Astrocyte (in vitro differentiated cells and primary cell): ENCODE data around the gene TSC1. TPM values are rescaled to one million over a fixed set of nuclear protein-coding genes. Genes with fewer than 3 reads are reported as not detected.

Source experiments
- DNase-seq: peaks from one replicate; pipeline ENCODE4 v3.0.0-alpha.2; 2010; ENCODE audit warnings: low read depth
- FAIRE-seq: peaks from 2 replicates; lab custom pipeline; 2011; peaks lifted over from hg19 to GRCh38; lab: Jason Lieb, UNC
- H2AFZ ChIP-seq: 2 replicates; pipeline ENCODE4 v1.6.0; 2012; ENCODE audit warnings: low read depth, low read length, inconsistent platforms
- H3K27ac ChIP-seq: 2 replicates; pipeline ENCODE4 v1.5.1; 2011; ENCODE audit warnings: low read depth, low read length, inconsistent platforms
- H3K27me3 ChIP-seq: 2 replicates; pipeline ENCODE4 v1.6.0; 2011; ENCODE audit warnings: low read length, inconsistent platforms; ENCODE audit not compliant: insufficient read depth
- H3K36me3 ChIP-seq: 2 replicates; pipeline ENCODE4 v1.5.1; 2011; ENCODE audit warnings: low read length, inconsistent platforms; ENCODE audit not compliant: insufficient read depth
- H3K4me1 ChIP-seq: 2 replicates; pipeline ENCODE4 v1.5.1; 2011; ENCODE audit warnings: low read length, inconsistent platforms; ENCODE audit not compliant: insufficient read depth
- H3K4me2 ChIP-seq: 2 replicates; pipeline ENCODE4 v1.6.0; 2012; ENCODE audit warnings: low read length, inconsistent platforms
- H3K4me3 ChIP-seq: 2 replicates; pipeline ENCODE4 v1.5.1; 2011; ENCODE audit warnings: low read depth, mild to moderate bottlenecking, low read length, inconsistent platforms; ENCODE audit not compliant: insufficient read depth
- H3K79me2 ChIP-seq: 2 replicates; pipeline ENCODE4 v1.6.0; 2012; ENCODE audit warnings: mild to moderate bottlenecking, low read length, inconsistent platforms; ENCODE audit not compliant: insufficient read depth
- H3K9ac ChIP-seq: 2 replicates; pipeline ENCODE4 v1.6.0; 2012; ENCODE audit warnings: mild to moderate bottlenecking, low read length, inconsistent platforms
- H3K9me3 ChIP-seq: 2 replicates; pipeline ENCODE4 v1.5.1; 2012; ENCODE audit warnings: low read depth, mild to moderate bottlenecking, low read length, inconsistent platforms; ENCODE audit not compliant: insufficient read depth
- H4K20me1 ChIP-seq: 2 replicates; pipeline ENCODE4 v1.6.0; 2012; ENCODE audit warnings: low read length, inconsistent platforms; ENCODE audit not compliant: insufficient read depth
- H3K27ac Mint-ChIP-seq: one replicate; pipeline ENCODE4 v1.8.0; 2021; ENCODE audit warnings: mild to moderate bottlenecking, mixed read lengths; ENCODE audit not compliant: unreplicated experiment
- H3K27me3 Mint-ChIP-seq: one replicate; pipeline ENCODE4 v1.8.0; 2021; ENCODE audit warnings: low read depth, mixed read lengths; ENCODE audit not compliant: unreplicated experiment
- H3K36me3 Mint-ChIP-seq: one replicate; pipeline ENCODE4 v1.8.0; 2021; ENCODE audit warnings: low read depth, mixed read lengths; ENCODE audit not compliant: unreplicated experiment
- H3K4me1 Mint-ChIP-seq: one replicate; pipeline ENCODE4 v1.8.0; 2021; ENCODE audit warnings: low read depth, mixed read lengths; ENCODE audit not compliant: unreplicated experiment
- H3K4me3 Mint-ChIP-seq: one replicate; pipeline ENCODE4 v1.8.0; 2021; ENCODE audit warnings: mild to moderate bottlenecking, moderate library complexity, mixed read lengths; ENCODE audit not compliant: unreplicated experiment
- H3K9me3 Mint-ChIP-seq: one replicate; pipeline ENCODE4 v1.8.0; 2021; ENCODE audit warnings: mild to moderate bottlenecking, mixed read lengths; ENCODE audit not compliant: unreplicated experiment
- EZH2 ChIP-seq: IDR thresholded peaks from 2 replicates; pipeline ENCODE4 v1.6.1; 2012; ENCODE audit warnings: mild to moderate bottlenecking, low read length, inconsistent platforms; ENCODE audit not compliant: insufficient read depth
- total RNA-seq: library from RNA; stranded (reverse); gene quantifications from 2 replicates; pipeline ENCODE4 v1.2.1, GENCODE V29; 2021
- TF ChIP-seq, protein P1 (sequence below): IDR thresholded peaks from 2 replicates; pipeline ENCODE4 v1.5.1; 2011; ENCODE audit warnings: low read depth, mild to moderate bottlenecking, inconsistent platforms, low read length, moderate library complexity; ENCODE audit not compliant: insufficient read depth

Gene TSC1
- total RNA-seq, 1 donor from 2014 or later: 50.6 TPM

DNA sequence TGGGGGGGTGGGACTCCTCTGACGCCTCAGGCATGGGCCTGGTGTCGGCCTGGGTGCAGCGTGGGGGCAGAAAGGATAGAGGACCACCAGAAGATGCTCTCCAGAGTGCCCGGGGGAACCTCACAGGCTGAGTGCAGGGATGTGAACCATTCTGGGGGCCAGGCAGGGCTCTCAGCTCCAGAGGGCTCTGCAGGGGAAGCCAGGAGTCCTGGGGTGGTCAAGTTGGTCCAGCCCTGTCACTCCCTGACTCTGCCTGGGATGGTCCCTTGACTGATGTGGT lies 40.6 kb upstream of the TSC1 start:
- no peaks in the 10 kb centered on the region for H4K20me1 ChIP-seq
- H2AFZ ChIP-seq: no peak overlapping the region
- peaks cover 2% of the 10 kb centered on the region for H3K36me3 Mint-ChIP-seq
- DNase-seq: no peak
- TF ChIP-seq, protein P1, sequence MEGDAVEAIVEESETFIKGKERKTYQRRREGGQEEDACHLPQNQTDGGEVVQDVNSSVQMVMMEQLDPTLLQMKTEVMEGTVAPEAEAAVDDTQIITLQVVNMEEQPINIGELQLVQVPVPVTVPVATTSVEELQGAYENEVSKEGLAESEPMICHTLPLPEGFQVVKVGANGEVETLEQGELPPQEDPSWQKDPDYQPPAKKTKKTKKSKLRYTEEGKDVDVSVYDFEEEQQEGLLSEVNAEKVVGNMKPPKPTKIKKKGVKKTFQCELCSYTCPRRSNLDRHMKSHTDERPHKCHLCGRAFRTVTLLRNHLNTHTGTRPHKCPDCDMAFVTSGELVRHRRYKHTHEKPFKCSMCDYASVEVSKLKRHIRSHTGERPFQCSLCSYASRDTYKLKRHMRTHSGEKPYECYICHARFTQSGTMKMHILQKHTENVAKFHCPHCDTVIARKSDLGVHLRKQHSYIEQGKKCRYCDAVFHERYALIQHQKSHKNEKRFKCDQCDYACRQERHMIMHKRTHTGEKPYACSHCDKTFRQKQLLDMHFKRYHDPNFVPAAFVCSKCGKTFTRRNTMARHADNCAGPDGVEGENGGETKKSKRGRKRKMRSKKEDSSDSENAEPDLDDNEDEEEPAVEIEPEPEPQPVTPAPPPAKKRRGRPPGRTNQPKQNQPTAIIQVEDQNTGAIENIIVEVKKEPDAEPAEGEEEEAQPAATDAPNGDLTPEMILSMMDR: no peak
- no peak for TF ChIP-seq EZH2
- H3K9me3 ChIP-seq: no peaks in the 10 kb centered on the region
- no peak overlapping the region for H3K4me2 ChIP-seq
- H3K9me3 Mint-ChIP-seq: no peaks in the 10 kb centered on the region
- FAIRE-seq: no peak
- H3K27ac Mint-ChIP-seq: no peak overlapping the region
- H3K36me3 ChIP-seq: no peaks in the 10 kb centered on the region
- no peak overlapping the region for H3K4me3 ChIP-seq
- H3K9ac ChIP-seq: no peak overlapping the region
- H3K4me1 Mint-ChIP-seq: peaks cover 2% of the 10 kb centered on the region
- H3K4me1 ChIP-seq: no peaks in the 10 kb centered on the region
- H3K27me3 Mint-ChIP-seq: peaks cover 56% of the 10 kb centered on the region
- H3K4me3 Mint-ChIP-seq: no peak overlapping the region
- H3K27me3 ChIP-seq: peaks cover 19% of the 10 kb centered on the region
- H3K79me2 ChIP-seq: no peaks in the 10 kb centered on the region
- no peak overlapping the region for H3K27ac ChIP-seq

DNA sequence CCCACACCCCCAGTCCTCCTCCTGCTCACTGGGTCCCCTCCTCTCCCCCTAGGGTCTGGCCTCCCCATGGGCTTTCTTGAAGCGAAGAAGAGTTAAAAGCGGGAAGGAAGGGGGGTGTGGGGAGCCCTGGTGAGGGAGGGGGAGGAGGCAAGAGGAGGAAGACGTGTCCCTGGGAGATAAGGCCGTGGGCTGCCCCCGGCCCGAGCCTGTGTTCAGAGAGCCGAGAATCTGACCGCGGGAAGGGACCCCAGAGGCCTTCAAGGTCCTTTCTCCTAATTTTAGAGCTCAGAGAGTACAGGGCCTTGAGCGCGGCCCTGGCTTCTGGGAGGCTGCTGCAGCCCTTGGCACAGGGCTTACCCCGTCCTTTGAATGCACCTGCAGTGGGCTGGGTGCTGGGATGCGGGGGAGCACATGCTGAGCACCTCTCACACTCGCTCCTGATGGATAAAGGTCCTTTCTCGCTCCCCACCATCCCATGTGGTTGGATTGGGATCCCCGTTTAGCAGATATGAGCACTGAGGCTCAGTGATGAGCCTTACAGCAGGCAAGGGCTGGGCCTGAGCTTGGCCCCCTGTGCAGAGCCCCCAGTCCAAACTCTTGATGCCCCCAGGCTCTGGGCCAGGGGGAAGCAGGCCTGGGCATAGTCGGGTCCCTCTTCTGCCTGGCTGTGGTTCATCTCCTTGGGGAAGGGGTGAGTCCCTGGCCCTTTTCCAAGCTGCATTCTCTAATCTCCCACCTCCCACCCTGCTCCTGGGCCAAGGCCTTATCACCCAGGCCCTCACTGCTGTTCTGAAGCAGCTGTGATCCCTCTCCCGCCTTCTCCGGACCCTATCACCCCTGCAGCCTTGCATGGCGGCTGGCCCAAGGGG lies 40.0 kb upstream of the TSC1 start:
- H3K79me2 ChIP-seq: no peaks in the 10 kb centered on the region
- H3K36me3 ChIP-seq: no peaks in the 10 kb centered on the region

More for the DNA sequence above, 40.0 kb upstream of the TSC1 start:
- FAIRE-seq (no peak), DNase-seq (no peak)
- peaks cover 2% of the 10 kb centered on the region for H3K4me1 Mint-ChIP-seq
- no peak overlapping the region for H2AFZ ChIP-seq
- peaks cover 3% of the 10 kb centered on the region for H3K9me3 ChIP-seq
- no peak for TF ChIP-seq EZH2
- TF ChIP-seq, protein P1: no peak
- no peak overlapping the region for H3K27ac Mint-ChIP-seq
- H3K4me1 ChIP-seq: no peaks in the 10 kb centered on the region
- H3K27ac ChIP-seq: no peak overlapping the region
- no peaks in the 10 kb centered on the region for H3K9me3 Mint-ChIP-seq
- H3K4me3 ChIP-seq: no peak overlapping the region
- no peaks in the 10 kb centered on the region for H4K20me1 ChIP-seq
- H3K27me3 ChIP-seq: peaks cover 24% of the 10 kb centered on the region
- peaks cover 2% of the 10 kb centered on the region for H3K36me3 Mint-ChIP-seq
- no peak overlapping the region for H3K4me3 Mint-ChIP-seq
- H3K4me2 ChIP-seq: no peak overlapping the region
- H3K27me3 Mint-ChIP-seq: peaks cover 57% of the 10 kb centered on the region
- no peak overlapping the region for H3K9ac ChIP-seq
